ENCODE data around the gene ZNF74. TPM values are rescaled to one million over a fixed set of nuclear protein-coding genes. Genes with fewer than 3 reads are reported as not detected.

The ZNF74 gene
- polyA plus RNA-seq, 2 of the 4 experiments (the other 2 are of a cell fraction): 4.3 to 7.4 TPM

DNA sequence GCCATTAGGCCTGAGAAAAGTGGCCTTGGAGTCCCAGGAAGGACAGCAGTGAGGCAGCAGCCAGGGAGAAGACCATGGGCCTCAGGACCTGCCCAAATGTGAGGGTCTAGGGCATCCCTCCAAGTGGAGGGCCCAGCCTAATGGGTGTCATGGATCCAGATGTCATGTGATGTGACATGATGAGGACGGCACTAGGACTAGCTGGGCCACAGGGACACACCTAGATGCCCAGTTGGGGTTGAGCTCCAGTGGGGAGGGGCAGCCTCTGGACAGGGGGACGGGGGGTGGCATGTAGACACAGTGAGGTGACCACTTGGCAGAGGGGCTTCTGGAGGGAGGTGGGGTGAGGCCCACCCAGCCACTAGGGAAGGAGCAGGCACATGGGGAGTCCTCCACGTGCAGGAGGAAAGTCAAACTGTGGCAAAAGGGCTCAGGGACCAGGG, 38.3 kb downstream of the ZNF74 start:
- Histone ChIP-seq H3K27ac (no peak overlapping the region), H3K4me2 (no peak overlapping the region), H3K4me1 (peaks cover 5% of the 10 kb centered on the region; the same call in 1 of the 3 replicates), H3K4me3 (no peak overlapping the region), H3K9me3 (no peaks in the 10 kb centered on the region)
- ChIA-PET CTCF (interaction anchor here (0.7 to 2.3 kb wide), 2 partner anchors 14 to 15 kb away, joined by 3 to 14 read pairs; no protein-coding TSS in a partner anchor), POLR2A (no interaction called here)
- DNase-seq (ENCODE audit: low read depth in 1 of 2, low spot score in 1 of 2): no peak
- ATAC-seq: no peak
- FAIRE-seq: no peak
- TF ChIP-seq RCOR1 (IDR thresholded peaks at IDR 0.05; ENCODE audit: low read depth, low read length): no peak
- no peak for TF ChIP-seq SREBF2 (IDR thresholded peaks at IDR 0.05)
- TF ChIP-seq, protein P1, sequence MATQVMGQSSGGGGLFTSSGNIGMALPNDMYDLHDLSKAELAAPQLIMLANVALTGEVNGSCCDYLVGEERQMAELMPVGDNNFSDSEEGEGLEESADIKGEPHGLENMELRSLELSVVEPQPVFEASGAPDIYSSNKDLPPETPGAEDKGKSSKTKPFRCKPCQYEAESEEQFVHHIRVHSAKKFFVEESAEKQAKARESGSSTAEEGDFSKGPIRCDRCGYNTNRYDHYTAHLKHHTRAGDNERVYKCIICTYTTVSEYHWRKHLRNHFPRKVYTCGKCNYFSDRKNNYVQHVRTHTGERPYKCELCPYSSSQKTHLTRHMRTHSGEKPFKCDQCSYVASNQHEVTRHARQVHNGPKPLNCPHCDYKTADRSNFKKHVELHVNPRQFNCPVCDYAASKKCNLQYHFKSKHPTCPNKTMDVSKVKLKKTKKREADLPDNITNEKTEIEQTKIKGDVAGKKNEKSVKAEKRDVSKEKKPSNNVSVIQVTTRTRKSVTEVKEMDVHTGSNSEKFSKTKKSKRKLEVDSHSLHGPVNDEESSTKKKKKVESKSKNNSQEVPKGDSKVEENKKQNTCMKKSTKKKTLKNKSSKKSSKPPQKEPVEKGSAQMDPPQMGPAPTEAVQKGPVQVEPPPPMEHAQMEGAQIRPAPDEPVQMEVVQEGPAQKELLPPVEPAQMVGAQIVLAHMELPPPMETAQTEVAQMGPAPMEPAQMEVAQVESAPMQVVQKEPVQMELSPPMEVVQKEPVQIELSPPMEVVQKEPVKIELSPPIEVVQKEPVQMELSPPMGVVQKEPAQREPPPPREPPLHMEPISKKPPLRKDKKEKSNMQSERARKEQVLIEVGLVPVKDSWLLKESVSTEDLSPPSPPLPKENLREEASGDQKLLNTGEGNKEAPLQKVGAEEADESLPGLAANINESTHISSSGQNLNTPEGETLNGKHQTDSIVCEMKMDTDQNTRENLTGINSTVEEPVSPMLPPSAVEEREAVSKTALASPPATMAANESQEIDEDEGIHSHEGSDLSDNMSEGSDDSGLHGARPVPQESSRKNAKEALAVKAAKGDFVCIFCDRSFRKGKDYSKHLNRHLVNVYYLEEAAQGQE (IDR thresholded peaks at IDR 0.05): no peak
- TF ChIP-seq, protein P2, sequence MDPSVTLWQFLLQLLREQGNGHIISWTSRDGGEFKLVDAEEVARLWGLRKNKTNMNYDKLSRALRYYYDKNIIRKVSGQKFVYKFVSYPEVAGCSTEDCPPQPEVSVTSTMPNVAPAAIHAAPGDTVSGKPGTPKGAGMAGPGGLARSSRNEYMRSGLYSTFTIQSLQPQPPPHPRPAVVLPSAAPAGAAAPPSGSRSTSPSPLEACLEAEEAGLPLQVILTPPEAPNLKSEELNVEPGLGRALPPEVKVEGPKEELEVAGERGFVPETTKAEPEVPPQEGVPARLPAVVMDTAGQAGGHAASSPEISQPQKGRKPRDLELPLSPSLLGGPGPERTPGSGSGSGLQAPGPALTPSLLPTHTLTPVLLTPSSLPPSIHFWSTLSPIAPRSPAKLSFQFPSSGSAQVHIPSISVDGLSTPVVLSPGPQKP (IDR thresholded peaks at IDR 0.05; ENCODE audit: low read depth, low read length): no peak
- TF ChIP-seq ZC3H11A (IDR thresholded peaks at IDR 0.05): no peak
- TF ChIP-seq ZSCAN20 (CRISPR knock-in tag; IDR thresholded peaks at IDR 0.05): no peak
- TF ChIP-seq ZNF302 (CRISPR knock-in tag; IDR thresholded peaks at IDR 0.05): no peak
- no peak for TF ChIP-seq EHMT2 (IDR thresholded peaks at IDR 0.05; ENCODE audit: low read depth)
- TF ChIP-seq HOXA7 (CRISPR knock-in tag; IDR thresholded peaks at IDR 0.05): no peak
- WGBS (ENCODE audit: missing lambda C conversion rate): 80% methylated on average over 3 of the region's 3 CpGs

DNA sequence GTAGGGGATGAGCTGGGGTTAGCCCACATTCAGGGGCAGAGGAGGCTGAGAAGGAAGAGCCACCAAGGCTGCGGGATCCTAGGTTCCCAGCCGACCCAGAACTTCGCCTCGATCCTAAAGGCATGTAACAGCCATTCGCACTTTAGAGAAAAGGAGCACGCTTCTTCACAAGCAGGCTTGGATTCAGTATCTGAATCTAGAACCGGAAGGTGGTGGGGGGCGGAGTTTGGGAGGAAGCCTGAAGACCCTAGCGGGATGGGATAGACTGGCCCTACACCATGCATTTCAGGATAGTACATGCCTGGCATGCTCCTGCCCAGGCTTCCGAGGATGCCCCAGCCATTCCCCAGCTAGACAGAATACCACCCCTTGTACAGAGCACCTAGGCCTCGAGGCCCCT, 39.2 kb downstream of the ZNF74 start:
- ATAC-seq (no peak), DNase-seq (ENCODE audit: low read depth in 1 of 2, low spot score in 1 of 2) (no peak), FAIRE-seq (no peak)
- Histone ChIP-seq H3K4me3 (no peak overlapping the region), H3K27ac (no peak overlapping the region), H3K9me3 (no peaks in the 10 kb centered on the region), H3K4me2 (no peak overlapping the region), H3K4me1 (peaks cover 5% of the 10 kb centered on the region; the same call in 1 of the 3 replicates)
- CTCF ChIA-PET: interaction anchor here (0.7 to 2.3 kb wide), 3 partner anchors 14 to 15 kb away, joined by 3 to 14 read pairs (median 5); no protein-coding TSS in a partner anchor
- POLR2A ChIA-PET: no interaction called here
- TF ChIP-seq FOSB (CRISPR knock-in tag; IDR thresholded peaks at IDR 0.05): no peak
- no peak for TF ChIP-seq MAZ (IDR thresholded peaks at IDR 0.05; ENCODE audit: borderline replicate concordance, low read depth, low read length)
- no peak for TF ChIP-seq NPAS2 (CRISPR knock-in tag; IDR thresholded peaks at IDR 0.05; ENCODE audit: borderline replicate concordance)
- TF ChIP-seq GATA3 (IDR thresholded peaks at IDR 0.05; ENCODE audit: borderline replicate concordance): no peak
- no peak for TF ChIP-seq JUNB (IDR thresholded peaks at IDR 0.05)
- TF ChIP-seq, protein P3, sequence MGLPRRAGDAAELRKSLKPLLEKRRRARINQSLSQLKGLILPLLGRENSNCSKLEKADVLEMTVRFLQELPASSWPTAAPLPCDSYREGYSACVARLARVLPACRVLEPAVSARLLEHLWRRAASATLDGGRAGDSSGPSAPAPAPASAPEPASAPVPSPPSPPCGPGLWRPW (IDR thresholded peaks at IDR 0.05): no peak
- TF ChIP-seq EHF (CRISPR knock-in tag; IDR thresholded peaks at IDR 0.05): no peak
- no peak for TF ChIP-seq FOXS1 (CRISPR knock-in tag; IDR thresholded peaks at IDR 0.05)
- no peak for TF ChIP-seq PHF8 (IDR thresholded peaks at IDR 0.05; ENCODE audit: borderline replicate concordance, low read depth)
- TF ChIP-seq NFE2L2 (conservative IDR thresholded peaks at IDR 0.05; ENCODE audit: low read length): no peak
- no peak for TF ChIP-seq RAD21 (conservative IDR thresholded peaks at IDR 0.05 in 1 of 2, IDR thresholded peaks at IDR 0.05 in 1 of 2)
- no peak for TF ChIP-seq KDM5A (IDR thresholded peaks at IDR 0.05)
- no peak for TF ChIP-seq CHD2 (IDR thresholded peaks at IDR 0.05; ENCODE audit: low read length, partially characterized antibody)
- TF ChIP-seq CBX2 (IDR thresholded peaks at IDR 0.05; ENCODE audit: borderline replicate concordance, low read depth): no peak
- TF ChIP-seq, protein P2 (IDR thresholded peaks at IDR 0.05; ENCODE audit: low read depth, low read length): no peak
- 90% methylated on average over 11 of the region's 11 CpGs for WGBS (ENCODE audit: missing lambda C conversion rate)
